CD4-positive, alpha-beta T cell treated with Interleukin-17A for 4 hours (primary cell): ENCODE results near the gene PWP1.

Experiments
- DNase-seq: peaks from one replicate; pipeline ENCODE4 v3.0.0-alpha.2; 2020; ENCODE audit warnings: mixed read lengths

PWP1 gene

GRCh38 chr12:107736914-107737313, 51.3 kb downstream of the PWP1 start:
- DNase-seq: no peak

DNA sequence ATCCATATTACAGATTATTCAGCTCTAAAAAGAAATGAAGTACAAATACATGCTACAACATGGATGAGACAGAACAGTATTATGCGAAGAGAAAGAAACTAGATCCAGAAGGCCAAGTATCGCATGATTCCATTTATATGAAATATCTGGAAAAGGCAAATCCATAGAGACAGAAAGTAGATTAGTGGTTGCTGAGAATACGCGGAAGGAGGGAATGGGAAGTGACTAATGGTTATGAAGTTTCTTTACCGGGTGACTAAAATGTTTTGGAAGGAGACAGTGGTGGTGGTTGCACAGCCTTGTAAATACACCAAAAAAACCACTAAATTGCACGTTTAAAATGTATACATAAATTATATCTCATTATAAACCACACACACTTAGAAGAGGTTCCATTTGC, 62.9 kb downstream of the PWP1 start:
- no peak for DNase-seq

GRCh38 chr12:107749083-107749482, 63.5 kb downstream of the PWP1 start:
- no peak for DNase-seq

- DNase-seq: peak; percentile 11
These were observed 73.8 kb downstream of the PWP1 start for GRCh38 chr12:107759410-107759809.

DNA sequence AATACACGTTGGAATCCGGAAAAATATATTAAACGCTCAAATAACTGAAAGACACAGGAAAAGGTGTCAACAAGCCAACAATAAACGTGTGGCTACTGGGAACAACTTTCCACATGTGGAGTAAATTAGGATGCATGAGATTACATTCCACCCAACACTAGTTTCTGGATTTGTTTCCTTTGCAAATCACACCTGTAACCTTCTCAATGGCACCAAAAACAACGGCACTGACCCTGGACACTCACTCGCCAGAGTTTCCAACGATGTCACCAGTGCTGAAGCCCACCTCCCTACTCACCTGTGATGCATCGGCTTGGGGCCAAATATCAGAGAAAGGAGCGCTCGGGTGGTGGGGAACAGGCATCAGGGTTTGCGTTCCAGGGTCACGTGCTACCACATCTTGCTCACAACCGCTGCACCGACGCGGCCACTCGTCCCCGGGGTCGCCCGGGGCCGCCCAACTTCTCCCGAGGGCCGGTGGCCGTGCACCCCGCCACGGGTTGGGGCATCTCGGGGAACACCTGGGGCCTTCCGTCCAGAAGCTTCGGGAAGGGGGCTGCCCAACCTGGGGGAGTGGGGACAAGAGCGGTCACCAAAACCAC, 74.7 kb downstream of the PWP1 start:
- DNase-seq: peak; percentile 43

GRCh38 chr12:107760809-107761501, 75.4 kb downstream of the PWP1 start, which contains the start of gene PRDM4:
Gene PRDM4, minus strand, starts transcription at chr12:107761137. Its CDS starts 622 bp downstream, at chr12:107760515.
- peak; percentile 94 for DNase-seq

GRCh38 chr12:107761502-107761904, 75.9 kb downstream of the PWP1 start:
- DNase-seq: peak; percentile 27
